Glutamatergic neuron (in vitro differentiated cells): ENCODE results near the gene CSHL1. TPM values are rescaled to one million over a fixed set of nuclear protein-coding genes. Genes with fewer than 3 reads are reported as not detected.
"Not testable (repeated sequence)": the region's sequence is repeated elsewhere in the genome, so short reads cannot be mapped to it uniquely, and the experiment has no call there.

Experiments
- DNase-seq: peaks from one replicate; pipeline ENCODE4 v3.0.0; 2022
- H3K27ac Mint-ChIP-seq: one replicate; pipeline ENCODE4 v1.8.0; 2020; ENCODE audit warnings: mild to moderate bottlenecking, mixed read lengths, inconsistent platforms; ENCODE audit not compliant: unreplicated experiment
- H3K27me3 Mint-ChIP-seq: one replicate; pipeline ENCODE4 v1.8.0; 2020; ENCODE audit warnings: mild to moderate bottlenecking, moderate library complexity, mixed read lengths, inconsistent platforms; ENCODE audit not compliant: unreplicated experiment
- H3K36me3 Mint-ChIP-seq: one replicate; pipeline ENCODE4 v1.8.0; 2020; ENCODE audit warnings: mild to moderate bottlenecking, mixed read lengths, inconsistent platforms; ENCODE audit not compliant: unreplicated experiment
- H3K4me1 Mint-ChIP-seq: one replicate; pipeline ENCODE4 v1.8.0; 2020; ENCODE audit warnings: mild to moderate bottlenecking, low read depth, mixed read lengths, inconsistent platforms; ENCODE audit not compliant: unreplicated experiment
- H3K4me3 Mint-ChIP-seq: one replicate; pipeline ENCODE4 v1.8.0; 2020; ENCODE audit warnings: mild to moderate bottlenecking, mixed read lengths, inconsistent platforms; ENCODE audit not compliant: unreplicated experiment
- H3K9me3 Mint-ChIP-seq: one replicate; pipeline ENCODE4 v1.8.0; 2020; ENCODE audit warnings: mild to moderate bottlenecking, moderate library complexity, mixed read lengths, inconsistent platforms; ENCODE audit not compliant: unreplicated experiment
- total RNA-seq: library from RNA; stranded (reverse); fragmentation: NEBNext Ultra II Directional; extraction: Animal tissue kit (Norgen Biotek cat#: 25700); gene quantifications from one replicate; pipeline ENCODE4 v1.2.1, GENCODE V29; 2021; ENCODE audit not compliant: unreplicated experiment
- TF ChIP-seq, protein P1 (sequence below): fragments of 200-600 bp; sonication (generic); IDR thresholded peaks from one replicate; pipeline ENCODE4 v1.5.0; 2021; ENCODE audit not compliant: partially characterized antibody, unreplicated experiment

The CSHL1 gene
- total RNA-seq, 1 donor from 2014 or later = not detected

- H3K4me1 Mint-ChIP-seq = peaks cover 2% of the 10 kb centered on the region
- peaks cover 6% of the 10 kb centered on the region for H3K27me3 Mint-ChIP-seq
- peak; percentile 55 for DNase-seq
- peak overlapping the region; percentile 30 for H3K4me3 Mint-ChIP-seq
- TF ChIP-seq, protein P1, sequence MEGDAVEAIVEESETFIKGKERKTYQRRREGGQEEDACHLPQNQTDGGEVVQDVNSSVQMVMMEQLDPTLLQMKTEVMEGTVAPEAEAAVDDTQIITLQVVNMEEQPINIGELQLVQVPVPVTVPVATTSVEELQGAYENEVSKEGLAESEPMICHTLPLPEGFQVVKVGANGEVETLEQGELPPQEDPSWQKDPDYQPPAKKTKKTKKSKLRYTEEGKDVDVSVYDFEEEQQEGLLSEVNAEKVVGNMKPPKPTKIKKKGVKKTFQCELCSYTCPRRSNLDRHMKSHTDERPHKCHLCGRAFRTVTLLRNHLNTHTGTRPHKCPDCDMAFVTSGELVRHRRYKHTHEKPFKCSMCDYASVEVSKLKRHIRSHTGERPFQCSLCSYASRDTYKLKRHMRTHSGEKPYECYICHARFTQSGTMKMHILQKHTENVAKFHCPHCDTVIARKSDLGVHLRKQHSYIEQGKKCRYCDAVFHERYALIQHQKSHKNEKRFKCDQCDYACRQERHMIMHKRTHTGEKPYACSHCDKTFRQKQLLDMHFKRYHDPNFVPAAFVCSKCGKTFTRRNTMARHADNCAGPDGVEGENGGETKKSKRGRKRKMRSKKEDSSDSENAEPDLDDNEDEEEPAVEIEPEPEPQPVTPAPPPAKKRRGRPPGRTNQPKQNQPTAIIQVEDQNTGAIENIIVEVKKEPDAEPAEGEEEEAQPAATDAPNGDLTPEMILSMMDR = peak; percentile 90
- H3K27ac Mint-ChIP-seq = no peak overlapping the region
- H3K9me3 Mint-ChIP-seq = no peaks in the 10 kb centered on the region
- H3K36me3 Mint-ChIP-seq = no peaks in the 10 kb centered on the region
Measured at GRCh38 chr17:63919311-63919723, 8.3 kb upstream of the CSHL1 start.

GRCh38 chr17:63918789-63919305 lies 7.8 kb upstream of the CSHL1 start, which contains the start of gene GH1:
Gene GH1, minus strand, starts transcription at chr17:63918839. Its CDS starts 63 bp downstream, at chr17:63918776.
- not testable (repeated sequence) for H3K27me3 Mint-ChIP-seq, H3K36me3 Mint-ChIP-seq, DNase-seq, H3K4me1 Mint-ChIP-seq, H3K27ac Mint-ChIP-seq, H3K9me3 Mint-ChIP-seq
- H3K4me3 Mint-ChIP-seq = peak within 1 kb of the TSS; percentile 30

- no peak for DNase-seq
- Mint-ChIP-seq H3K9me3 (no peaks in the 10 kb centered on the region), H3K27ac (no peak overlapping the region), H3K4me1 (peaks cover 2% of the 10 kb centered on the region), H3K4me3 (no peak overlapping the region), H3K36me3 (no peaks in the 10 kb centered on the region), H3K27me3 (peaks cover 6% of the 10 kb centered on the region)
- TF ChIP-seq, protein P1 = no peak
Measured at GRCh38 chr17:63918305-63918704, 7.2 kb upstream of the CSHL1 start.

DNA sequence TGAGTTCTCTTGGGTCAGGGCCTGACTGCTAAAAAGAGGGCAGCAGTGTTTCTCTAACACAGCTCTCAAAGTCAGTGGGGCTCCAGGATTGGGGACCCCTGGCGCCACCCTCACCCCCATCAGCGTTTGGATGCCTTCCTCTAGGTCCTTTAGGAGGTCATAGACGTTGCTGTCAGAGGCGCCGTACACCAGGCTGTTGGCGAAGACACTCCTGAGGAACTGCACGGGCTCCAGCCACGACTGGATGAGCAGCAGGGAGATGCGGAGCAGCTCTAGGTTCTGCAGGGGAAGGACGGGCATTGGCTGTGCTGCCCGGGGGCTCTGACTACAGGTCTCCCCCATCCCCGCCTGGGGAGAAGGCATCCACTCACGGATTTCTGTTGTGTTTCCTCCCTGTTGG lies 6.6 kb upstream of the CSHL1 start:
- TF ChIP-seq, protein P1 = no peak
- DNase-seq = no peak
- Mint-ChIP-seq H3K36me3 (no peaks in the 10 kb centered on the region), H3K27me3 (peaks cover 5% of the 10 kb centered on the region), H3K4me1 (peaks cover 2% of the 10 kb centered on the region), H3K9me3 (no peaks in the 10 kb centered on the region), H3K27ac (no peak overlapping the region), H3K4me3 (no peak overlapping the region)

GRCh38 chr17:63917206-63917605 lies 6.1 kb upstream of the CSHL1 start:
- H3K4me1 Mint-ChIP-seq, H3K27ac Mint-ChIP-seq, H3K36me3 Mint-ChIP-seq, H3K9me3 Mint-ChIP-seq, H3K4me3 Mint-ChIP-seq, H3K27me3 Mint-ChIP-seq, DNase-seq: not testable (repeated sequence)

GRCh38 chr17:63916566-63917185 lies 5.6 kb upstream of the CSHL1 start:
- H3K27ac Mint-ChIP-seq = no peak overlapping the region
- no peak overlapping the region for H3K4me3 Mint-ChIP-seq
- TF ChIP-seq, protein P1 = no peak
- H3K27me3 Mint-ChIP-seq = peaks cover 5% of the 10 kb centered on the region
- peaks cover 2% of the 10 kb centered on the region for H3K4me1 Mint-ChIP-seq
- no peaks in the 10 kb centered on the region for H3K36me3 Mint-ChIP-seq
- no peaks in the 10 kb centered on the region for H3K9me3 Mint-ChIP-seq
- no peak for DNase-seq

GRCh38 chr17:63915753-63916152 lies 4.7 kb upstream of the CSHL1 start:
- not testable (repeated sequence) for H3K27ac Mint-ChIP-seq, H3K4me1 Mint-ChIP-seq, H3K27me3 Mint-ChIP-seq, H3K4me3 Mint-ChIP-seq, H3K9me3 Mint-ChIP-seq, DNase-seq, H3K36me3 Mint-ChIP-seq
